Stimulated activated naive CD4-positive, alpha-beta T cell (primary cell): Measurements from ENCODE around the gene LRRK2.
"Not testable (repeated sequence)": the region's sequence is repeated elsewhere in the genome, so short reads cannot be mapped to it uniquely, and the experiment has no call there.

Source experiments
- DNase-seq, 6 experiments: peaks; one replicate each; lab custom pipeline; 2025; lab: John Stamatoyannopoulos, UW

The LRRK2 gene

DNA sequence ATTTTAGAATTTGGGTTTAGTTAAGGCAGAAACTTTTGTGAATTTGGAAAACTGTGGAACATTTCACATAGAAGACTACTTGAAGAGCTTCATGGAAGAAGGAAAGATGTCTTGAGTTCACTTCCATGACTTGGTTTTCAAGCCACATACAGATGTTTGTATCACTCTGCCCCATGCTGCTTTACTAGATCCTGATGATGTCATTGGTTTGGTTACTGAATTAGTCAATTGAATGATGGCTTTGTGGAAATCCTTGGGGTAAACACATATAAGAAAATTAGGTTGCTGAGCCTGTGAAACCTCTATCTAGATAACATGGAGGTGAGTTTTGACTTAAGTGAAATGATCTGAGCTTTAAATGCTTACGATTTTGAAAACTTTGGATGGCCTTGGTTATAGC is 90.6 kb downstream of the LRRK2 start:
- no peak for DNase-seq

DNA sequence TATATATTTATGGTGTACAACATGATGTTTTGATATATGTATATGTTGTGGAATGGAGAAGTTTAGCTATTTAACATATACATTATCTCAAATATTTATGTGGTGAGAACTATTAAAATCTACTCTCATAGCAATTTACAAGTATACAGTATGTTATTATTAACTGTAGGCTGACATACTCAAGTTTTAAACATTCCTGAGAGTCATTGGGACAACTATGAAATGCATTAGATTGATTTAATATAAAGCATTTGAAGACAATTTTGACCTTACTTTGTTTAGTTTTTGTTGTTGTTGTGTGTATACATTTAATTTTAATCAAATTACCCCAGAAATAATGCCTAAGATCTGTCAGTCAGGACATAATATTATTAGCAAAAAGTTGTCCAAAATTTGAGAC is 99.5 kb downstream of the LRRK2 start:
- no peak for DNase-seq

GRCh38 chr12:40325349-40325960 is 100.7 kb downstream of the LRRK2 start:
- no peak for DNase-seq

DNA sequence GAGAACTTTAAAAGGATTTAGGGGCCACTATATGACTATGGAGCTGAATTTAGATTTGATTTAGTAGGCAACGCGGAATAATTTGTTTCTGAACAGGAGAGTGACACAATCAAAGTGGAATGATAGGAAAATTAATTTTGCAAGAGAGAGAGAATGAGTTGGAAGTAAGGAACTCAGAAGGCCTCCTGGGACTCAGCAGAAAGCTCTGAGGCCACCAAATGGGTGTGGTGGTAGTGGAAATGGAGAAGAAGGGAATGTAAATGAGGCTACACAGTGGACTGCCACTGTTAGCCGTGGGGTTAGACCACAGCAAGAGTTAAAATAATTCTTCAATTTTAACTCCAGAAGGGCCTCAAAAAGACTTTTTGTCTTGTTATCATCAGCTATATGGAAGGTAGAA is 102.7 kb downstream of the LRRK2 start:
- no peak for DNase-seq

- no peak for DNase-seq
Observed at GRCh38 chr12:40330180-40330579, 105.4 kb downstream of the LRRK2 start.

- no peak for DNase-seq
Observed at GRCh38 chr12:40331886-40332285, 107.1 kb downstream of the LRRK2 start.

DNA sequence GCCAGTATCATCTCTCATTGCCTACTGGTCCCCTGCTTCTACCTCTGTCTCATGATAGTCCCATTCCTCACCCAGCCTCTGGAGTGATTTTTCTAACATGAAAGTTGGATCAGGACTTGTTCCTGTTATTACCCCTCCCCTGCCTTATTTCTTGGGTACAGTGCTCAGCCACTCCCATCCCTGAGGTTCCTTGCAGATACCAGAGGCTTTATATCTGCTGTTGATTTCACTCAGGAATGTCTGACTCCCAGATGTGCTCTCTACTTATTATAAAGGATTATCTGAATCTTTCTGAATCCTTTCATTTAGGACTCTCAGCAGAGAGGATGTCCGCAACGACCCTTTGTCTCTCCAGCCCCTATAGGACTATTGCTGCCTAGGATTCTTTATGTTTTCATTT is 111.2 kb downstream of the LRRK2 start:
- no peak for DNase-seq

GRCh38 chr12:40336573-40337199 is 111.9 kb downstream of the LRRK2 start:
- DNase-seq: no peak

GRCh38 chr12:40338071-40338470 is 113.3 kb downstream of the LRRK2 start:
- DNase-seq: no peak

DNA sequence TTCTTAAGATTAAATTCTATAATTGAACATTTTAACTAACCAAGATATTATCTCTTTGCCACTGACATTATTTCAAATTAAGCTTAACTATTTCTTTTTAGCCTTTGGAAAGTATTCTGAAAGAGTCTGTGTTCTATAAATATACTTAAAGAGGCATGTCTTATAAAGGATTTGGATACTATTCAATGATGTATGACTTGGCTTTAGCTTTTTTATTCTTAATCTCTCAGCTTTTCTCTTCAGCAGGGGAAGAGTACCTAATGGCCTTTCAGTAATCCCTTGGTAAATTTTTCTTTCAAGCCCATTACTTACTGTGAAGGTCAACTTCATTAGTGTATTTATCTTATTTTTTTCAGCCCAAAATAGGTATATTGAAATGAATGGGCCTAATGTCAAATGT is 113.8 kb downstream of the LRRK2 start:
- DNase-seq: no peak

DNA sequence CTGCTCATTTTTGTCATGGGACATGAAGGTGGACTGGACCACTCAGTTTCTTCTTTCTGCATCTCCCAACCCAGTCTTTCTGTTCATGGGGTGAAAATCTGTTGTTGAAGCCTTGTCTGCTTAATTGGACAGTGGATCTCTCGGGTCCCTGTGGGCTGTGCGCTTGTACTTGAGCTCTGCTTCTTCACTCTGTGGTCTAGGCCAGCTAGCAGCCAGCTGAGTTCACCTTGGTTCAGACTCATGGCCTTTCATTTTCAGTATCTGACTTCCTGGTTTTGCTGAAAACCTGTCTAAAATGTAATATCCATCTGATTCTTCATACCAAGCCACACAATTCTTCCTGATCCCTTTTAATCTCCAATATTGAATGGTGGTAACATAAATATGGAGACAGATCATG is 117.2 kb downstream of the LRRK2 start:
- DNase-seq: no peak

DNA sequence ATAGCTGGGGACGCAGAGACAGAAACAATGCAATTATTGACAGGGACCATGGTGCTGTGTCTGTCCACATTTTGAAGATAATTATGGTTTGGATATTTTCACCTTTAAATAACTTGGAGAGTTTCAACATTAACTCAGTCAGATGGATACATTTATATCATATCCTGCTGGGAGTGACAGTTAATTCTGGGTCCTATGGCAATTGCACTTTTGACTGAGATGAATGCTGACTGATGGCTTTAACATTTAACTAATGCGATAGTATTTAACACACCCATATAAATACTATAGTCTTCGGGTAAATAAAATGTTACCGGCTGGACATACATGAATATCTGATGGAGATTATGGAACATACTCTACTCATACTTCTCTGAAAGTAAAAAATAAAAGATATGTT is 118.3 kb downstream of the LRRK2 start:
- no peak for DNase-seq

DNA sequence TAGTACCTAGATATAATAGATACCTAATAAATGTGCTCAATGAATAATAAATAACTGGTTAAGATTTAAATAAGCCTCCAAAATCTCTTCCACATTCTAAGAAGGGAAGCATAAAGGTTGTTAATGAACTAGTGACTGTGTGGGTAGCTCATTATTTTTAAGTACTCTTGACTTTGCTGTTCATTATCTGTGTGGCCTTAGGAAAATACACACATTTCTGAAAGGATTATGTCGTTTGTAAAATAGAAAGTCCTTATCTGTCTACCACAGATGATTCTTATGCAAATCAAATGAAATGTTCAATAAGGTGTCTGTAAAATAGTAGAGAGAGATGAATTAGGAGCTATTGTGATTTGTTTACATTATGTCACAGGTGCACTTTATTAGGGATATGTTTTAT is 119.5 kb downstream of the LRRK2 start:
- no peak for DNase-seq

- no peak for DNase-seq
Observed at GRCh38 chr12:40351976-40352375, 127.2 kb downstream of the LRRK2 start.

DNA sequence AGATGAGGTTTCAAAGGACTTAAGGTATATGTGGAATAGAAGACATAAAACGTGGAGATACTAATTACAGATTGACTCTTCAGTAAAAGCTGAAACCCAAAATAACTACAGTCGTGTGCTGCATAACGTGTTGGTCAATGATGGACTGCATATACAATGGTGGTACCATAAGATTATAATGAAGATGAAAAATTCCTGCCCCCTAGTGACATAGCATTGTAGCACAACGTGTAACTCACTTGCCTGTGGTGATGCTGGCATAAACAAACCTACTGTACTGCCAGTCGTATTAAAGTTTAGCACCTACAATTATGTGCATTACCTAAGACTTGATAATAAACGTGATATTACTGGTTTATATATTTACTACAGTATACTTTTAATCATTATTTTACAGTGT is 150.3 kb downstream of the LRRK2 start:
- no peak for DNase-seq

GRCh38 chr12:40376533-40377267 is 151.9 kb downstream of the LRRK2 start:
- no peak for DNase-seq

DNA sequence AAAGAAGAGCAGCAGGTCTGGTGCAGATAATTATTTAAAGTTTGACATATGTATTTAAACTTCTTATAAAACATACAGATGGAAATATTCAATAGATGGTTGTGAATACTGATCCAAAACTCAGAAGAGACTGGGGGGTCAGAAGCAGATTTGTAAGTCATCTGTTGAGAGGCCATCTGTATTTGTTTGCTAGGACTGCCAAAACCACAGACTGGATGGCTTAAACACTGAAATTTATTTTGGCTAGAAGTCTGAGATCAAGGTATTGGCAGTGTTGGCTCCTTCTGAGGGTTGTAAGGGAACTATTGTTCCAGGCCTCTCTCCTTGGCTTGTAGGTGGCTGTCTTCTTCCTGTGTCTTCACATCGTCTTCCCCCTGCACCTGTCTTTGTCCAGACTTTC is 153.9 kb downstream of the LRRK2 start:
- no peak for DNase-seq

DNA sequence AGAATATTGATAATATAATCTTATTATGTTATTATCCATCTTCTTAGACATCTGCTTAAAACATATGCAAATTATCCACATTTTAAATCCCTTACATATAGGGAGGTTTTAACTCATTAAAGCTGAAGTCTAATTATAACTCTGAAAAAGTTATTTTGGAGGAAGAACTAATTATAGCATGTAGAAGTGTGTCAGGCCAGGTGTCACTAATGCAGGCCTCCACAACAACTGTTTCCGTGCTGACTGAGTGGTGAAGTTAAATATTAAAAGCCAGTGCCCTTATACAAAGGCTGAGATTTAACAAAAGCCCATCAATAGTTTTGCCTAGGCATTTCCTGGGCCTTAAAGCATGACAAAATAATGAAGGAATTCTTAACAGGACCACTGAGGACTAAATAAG is 157.4 kb downstream of the LRRK2 start:
- no peak for DNase-seq

GRCh38 chr12:40387279-40387678 is 162.5 kb downstream of the LRRK2 start:
- DNase-seq: not testable (repeated sequence)

DNA sequence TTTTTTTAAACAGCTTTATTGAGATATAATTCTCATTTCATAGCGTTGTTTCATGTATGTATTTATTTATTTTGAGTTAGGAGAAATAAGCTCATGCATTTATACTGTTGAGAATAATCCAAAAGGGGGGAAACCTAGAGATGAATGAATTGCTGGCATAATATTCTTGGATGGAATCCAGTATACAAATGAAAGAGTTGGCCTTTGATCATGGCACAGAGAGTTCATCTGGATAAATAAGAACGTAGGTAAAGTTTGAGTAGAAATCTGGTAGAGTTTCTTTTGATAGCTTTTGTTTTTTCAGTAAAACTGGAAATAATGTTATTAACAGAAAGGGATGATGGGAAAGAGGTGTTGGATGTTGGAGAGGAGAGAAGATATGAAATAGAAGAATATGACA is 166.2 kb downstream of the LRRK2 start:
- no peak for DNase-seq

GRCh38 chr12:40393026-40393425 is 168.2 kb downstream of the LRRK2 start:
- DNase-seq: no peak

DNA sequence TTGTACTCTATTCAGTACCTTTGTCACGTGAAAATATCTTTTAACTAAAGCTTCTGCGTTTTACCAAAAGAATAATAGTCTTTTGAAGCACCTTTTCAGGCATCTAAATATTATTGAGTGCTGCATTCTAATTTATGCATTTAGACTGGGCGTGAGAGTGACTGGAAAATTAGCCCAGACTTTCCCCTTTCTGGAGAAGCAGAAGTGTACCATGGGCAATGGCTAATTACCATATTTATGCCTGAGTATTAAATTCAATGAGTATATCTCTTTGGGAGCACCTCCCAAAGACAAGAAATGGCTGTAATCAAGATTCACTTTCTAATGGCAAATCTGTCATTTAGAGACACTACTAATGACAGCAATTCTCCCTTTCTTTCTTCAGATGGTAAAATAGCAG is 174.9 kb downstream of the LRRK2 start:
- no peak for DNase-seq

GRCh38 chr12:40405419-40405818 is 180.6 kb downstream of the LRRK2 start:
- no peak for DNase-seq
